H7 (cell line): Measurements from ENCODE around the gene TP53INP2. TPM values are rescaled to one million over a fixed set of nuclear protein-coding genes. Genes with fewer than 3 reads are reported as not detected.

Source experiments
- DNase-seq: peaks from one replicate; pipeline ENCODE4 v3.0.0; 2012
- H3K27me3 ChIP-seq: 2 replicates; pipeline ENCODE4 v1.6.0; 2011; ENCODE audit warnings: mild to moderate bottlenecking, low read length; ENCODE audit not compliant: control insufficient read depth, insufficient read depth
- H3K36me3 ChIP-seq: replicated peaks from 2 replicates; pipeline ENCODE4 v1.5.1; 2011; ENCODE audit warnings: low read length; ENCODE audit not compliant: control insufficient read depth, insufficient read depth
- H3K4me3 ChIP-seq: 2 replicates; pipeline ENCODE4 v1.5.1; 2011; ENCODE audit warnings: low read depth, mild to moderate bottlenecking, control low read depth, low read length, moderate library complexity; ENCODE audit not compliant: insufficient read depth
- total RNA-seq: library from RNA; depleted of rRNA; stranded (reverse); fragments of >200 nt; shearing (Covaris generic); gene quantifications from 2 replicates; pipeline ENCODE4 v1.2.3, GENCODE V29; 2014

The TP53INP2 gene
- total RNA-seq, 1 experiment from 2014 or later = 2.4 TPM

GRCh38 chr20:34693414-34693813 is 10.7 kb upstream of the TP53INP2 start:
- no peak for DNase-seq
- H3K27me3 ChIP-seq = no peaks in the 10 kb centered on the region

GRCh38 chr20:34701405-34702085 is 2.6 kb upstream of the TP53INP2 start:
- Histone ChIP-seq H3K4me3 (no peak overlapping the region), H3K27me3 (peaks cover 12% of the 10 kb centered on the region), H3K36me3 (no peaks in the 10 kb centered on the region)
- DNase-seq = no peak

More at GRCh38 chr20:34693414-34693813, 10.7 kb upstream of the TP53INP2 start:
- Histone ChIP-seq H3K36me3 (no peaks in the 10 kb centered on the region), H3K4me3 (no peak overlapping the region)

GRCh38 chr20:34703061-34703423 is 1.1 kb upstream of the TP53INP2 start:
- Histone ChIP-seq H3K4me3 (no peak overlapping the region), H3K36me3 (no peaks in the 10 kb centered on the region), H3K27me3 (peaks cover 12% of the 10 kb centered on the region)
- DNase-seq = no peak

GRCh38 chr20:34703424-34704176 is 544 bp upstream of the TP53INP2 start:
- Histone ChIP-seq H3K27me3 (peaks cover 12% of the 10 kb centered on the region), H3K36me3 (no peaks in the 10 kb centered on the region)
- DNase-seq = no peak

GRCh38 chr20:34705008-34705396 is 858 bp downstream of the TP53INP2 start:
- Histone ChIP-seq H3K36me3 (no peaks in the 10 kb centered on the region), H3K27me3 (peaks cover 14% of the 10 kb centered on the region), H3K4me3 (peak overlapping the region; percentile 90)
- DNase-seq = no peak

More at GRCh38 chr20:34703424-34704176, 544 bp upstream of the TP53INP2 start:
- peak overlapping the region; percentile 90 for H3K4me3 ChIP-seq

- Histone ChIP-seq H3K27me3 (peaks cover 21% of the 10 kb centered on the region), H3K36me3 (no peaks in the 10 kb centered on the region), H3K4me3 (no peak overlapping the region)
- DNase-seq = peak; percentile 48
These were observed 1.5 kb downstream of the TP53INP2 start for GRCh38 chr20:34705397-34706301.

- DNase-seq = no peak
These were observed 2.2 kb downstream of the TP53INP2 start for GRCh38 chr20:34706302-34706875.

GRCh38 chr20:34706912-34707784 is 3.0 kb downstream of the TP53INP2 start:
- Histone ChIP-seq H3K4me3 (no peak overlapping the region), H3K27me3 (peaks cover 29% of the 10 kb centered on the region), H3K36me3 (no peaks in the 10 kb centered on the region)
- no peak for DNase-seq

More at GRCh38 chr20:34706302-34706875, 2.2 kb downstream of the TP53INP2 start:
- H3K4me3 ChIP-seq = no peak overlapping the region
- peaks cover 28% of the 10 kb centered on the region for H3K27me3 ChIP-seq
- H3K36me3 ChIP-seq = no peaks in the 10 kb centered on the region

- Histone ChIP-seq H3K4me3 (peak overlapping the region; percentile 75), H3K27me3 (peaks cover 19% of the 10 kb centered on the region), H3K36me3 (no peaks in the 10 kb centered on the region)
- DNase-seq = peak; percentile 84
These were observed 4.5 kb downstream of the TP53INP2 start for GRCh38 chr20:34708621-34709043.

GRCh38 chr20:34709044-34709830 is 5.1 kb downstream of the TP53INP2 start:
- peak; percentile 97 for DNase-seq

GRCh38 chr20:34709831-34710567 is 5.9 kb downstream of the TP53INP2 start:
- Histone ChIP-seq H3K27me3 (peaks cover 18% of the 10 kb centered on the region), H3K36me3 (no peaks in the 10 kb centered on the region), H3K4me3 (peak overlapping the region; percentile 75)
- peak; percentile 93 for DNase-seq

More at GRCh38 chr20:34709044-34709830, 5.1 kb downstream of the TP53INP2 start:
- Histone ChIP-seq H3K36me3 (no peaks in the 10 kb centered on the region), H3K4me3 (peak overlapping the region; percentile 75), H3K27me3 (peaks cover 18% of the 10 kb centered on the region)

GRCh38 chr20:34710568-34710839 is 6.4 kb downstream of the TP53INP2 start:
- Histone ChIP-seq H3K4me3 (no peak overlapping the region; the same call in 1 of the 2 replicates), H3K36me3 (no peaks in the 10 kb centered on the region), H3K27me3 (peaks cover 18% of the 10 kb centered on the region)
- DNase-seq = no peak
